Right forelimb (tissue), 1 donor: ENCODE data around the gene ADM.

Experiments used
- DNase-seq: peaks from one replicate; pipeline ENCODE4 v3.0.0-alpha.2; 2018

ADM gene

DNA sequence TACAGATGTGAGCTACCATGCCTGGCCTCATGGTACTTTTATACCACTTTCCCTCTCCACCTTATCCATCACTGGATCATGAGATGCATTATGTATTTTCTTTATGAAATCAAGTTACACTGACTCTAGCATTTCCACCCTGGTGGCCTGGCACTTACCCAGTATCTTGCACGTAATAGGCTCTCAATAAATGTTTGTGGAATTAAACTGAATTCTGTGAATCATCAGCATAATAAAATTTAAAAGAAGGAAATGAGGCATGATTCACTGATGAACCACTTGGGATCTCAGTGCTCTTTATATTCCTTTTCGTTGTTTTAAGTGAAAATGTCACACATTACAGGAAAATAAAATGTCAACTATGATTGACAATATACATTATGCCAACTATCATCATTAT, 25.1 kb downstream of the ADM start:
- DNase-seq: no peak

DNA sequence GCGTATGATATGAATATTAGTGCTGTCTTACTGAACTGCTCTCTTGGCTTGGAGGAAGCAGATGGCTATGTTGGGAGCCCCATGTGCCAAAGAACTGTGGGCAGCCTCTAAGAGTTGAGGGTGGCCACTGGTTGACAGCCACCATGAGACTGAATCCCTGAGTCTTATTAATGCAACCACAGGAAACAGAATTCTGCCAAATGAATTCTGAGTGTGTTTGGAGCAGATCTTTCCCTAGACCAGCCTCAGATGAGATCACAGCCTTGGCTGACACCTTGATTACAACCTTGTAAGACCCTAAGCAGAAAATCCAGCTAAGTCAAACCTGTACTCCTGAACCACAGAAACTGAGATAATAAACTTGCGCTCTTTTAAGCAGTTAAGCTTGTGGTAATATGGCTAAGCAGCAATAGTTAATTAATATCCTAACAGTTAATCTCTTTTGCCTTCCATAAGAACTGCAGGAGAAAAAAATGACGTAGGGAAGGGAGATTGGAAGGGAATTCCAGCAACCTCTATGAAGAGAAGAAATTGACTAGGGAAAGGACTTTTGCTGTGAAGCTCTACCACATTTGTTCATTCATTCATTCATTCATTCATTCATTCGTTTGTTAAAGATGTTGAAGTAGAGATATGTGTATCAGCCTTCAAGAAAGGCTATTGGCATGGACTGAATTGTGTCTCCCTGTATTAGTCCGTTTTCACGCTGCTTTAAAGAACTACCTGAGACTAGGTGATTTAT, 26.8 kb downstream of the ADM start:
- no peak for DNase-seq

DNA sequence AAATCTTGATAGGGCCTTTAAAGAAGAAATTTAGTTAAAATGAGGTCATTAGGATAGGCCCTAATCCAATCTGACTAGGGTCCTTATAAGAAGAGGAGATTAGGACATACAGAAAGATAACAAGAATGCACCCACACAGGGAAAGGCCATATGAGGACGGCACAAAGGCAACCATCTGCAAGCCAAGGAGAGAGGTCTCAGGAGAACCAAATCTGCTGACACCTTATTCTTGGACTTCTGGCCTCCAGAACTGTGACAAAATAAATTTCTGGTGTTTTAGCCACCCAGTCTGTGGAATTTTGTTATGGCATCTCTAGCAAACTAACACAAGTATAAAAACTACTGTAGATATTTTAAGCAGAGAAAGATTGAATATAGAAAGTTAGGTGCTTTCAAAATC, 28.6 kb downstream of the ADM start:
- no peak for DNase-seq

DNA sequence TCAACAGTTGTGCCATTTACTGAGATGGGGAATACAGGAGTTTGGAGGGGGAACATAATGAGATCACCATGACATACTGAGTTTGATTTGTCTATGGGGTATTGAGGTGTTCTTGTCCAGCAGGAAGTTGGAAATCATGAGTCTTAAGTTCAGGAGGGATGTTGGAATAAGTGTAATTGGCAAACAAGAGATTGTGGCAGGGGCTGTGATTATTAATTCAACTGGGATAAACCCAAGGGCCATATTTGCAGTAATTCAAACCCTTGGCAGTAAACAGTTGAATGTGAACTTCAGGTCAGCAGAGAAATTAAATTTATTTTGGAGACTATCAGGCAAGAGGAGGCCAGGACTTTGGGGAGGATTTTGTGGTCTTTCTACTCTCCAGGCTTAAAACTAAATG, 33.4 kb downstream of the ADM start:
- no peak for DNase-seq

DNA sequence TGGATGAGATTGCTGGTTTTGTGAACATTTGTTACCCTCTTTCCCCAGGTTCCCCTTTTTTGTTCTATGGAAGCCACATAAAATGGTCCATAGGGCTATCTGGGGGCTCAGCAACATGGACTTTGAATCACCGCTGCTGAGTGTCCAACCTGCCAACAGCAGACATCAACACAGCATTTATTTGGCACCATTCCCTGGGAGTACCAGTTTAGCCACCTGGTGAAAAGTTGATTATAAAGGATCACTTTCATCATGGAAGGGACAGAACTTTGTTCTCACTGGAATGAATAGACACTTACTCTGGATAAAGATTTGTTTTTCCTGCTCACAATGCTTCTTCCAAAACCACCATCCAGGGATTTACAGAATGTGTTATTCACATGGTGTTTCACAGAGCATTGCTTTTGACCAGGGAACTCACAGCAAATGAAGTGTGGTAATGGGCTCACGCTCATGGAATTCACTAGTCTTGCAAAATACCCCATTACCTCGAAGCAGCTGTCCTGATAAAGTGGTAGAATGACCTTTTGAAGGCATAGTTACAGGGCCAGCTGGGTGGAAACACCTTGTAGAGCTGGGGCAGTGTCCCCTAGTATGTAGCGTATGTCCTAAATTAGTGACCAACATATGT, 43.9 kb downstream of the ADM start:
- DNase-seq: no peak

DNA sequence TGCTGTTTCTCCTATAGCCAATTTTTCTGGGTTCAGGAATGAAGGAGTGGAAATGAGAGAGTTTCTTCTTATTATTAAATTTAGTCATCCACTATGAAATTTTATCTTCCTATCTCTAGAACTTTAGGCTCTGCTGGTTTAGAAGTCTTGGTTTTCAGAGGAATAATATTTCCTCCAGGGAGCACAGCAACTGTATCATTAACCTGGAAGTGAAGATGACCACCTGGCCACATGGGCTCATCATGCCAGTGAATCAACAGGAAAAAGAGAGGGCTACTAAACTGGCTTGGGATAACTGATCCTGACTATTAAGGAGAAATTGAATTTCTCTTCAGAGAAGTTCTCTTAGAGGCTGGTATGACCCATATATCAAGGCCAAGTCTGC, 44.4 kb downstream of the ADM start:
- no peak for DNase-seq

DNA sequence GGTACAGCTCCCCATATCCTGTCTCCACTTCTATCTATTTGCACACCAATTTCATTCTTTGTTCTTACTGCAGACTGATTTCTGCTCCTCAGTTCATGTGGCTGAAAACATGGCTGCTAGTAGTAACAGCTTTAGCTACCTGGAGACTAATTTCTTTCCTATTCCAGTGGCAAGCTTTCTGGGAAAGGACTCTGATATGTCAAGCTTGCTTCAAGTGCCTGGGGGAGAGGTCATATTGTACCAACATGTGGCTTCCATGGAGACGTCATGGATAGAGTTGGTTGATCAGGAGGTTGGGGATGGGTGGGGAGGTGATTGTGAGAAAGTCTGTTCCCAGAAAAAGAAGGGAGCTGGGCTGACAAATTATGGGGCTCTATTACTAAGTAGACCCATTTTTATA, 44.9 kb downstream of the ADM start:
- DNase-seq: no peak

DNA sequence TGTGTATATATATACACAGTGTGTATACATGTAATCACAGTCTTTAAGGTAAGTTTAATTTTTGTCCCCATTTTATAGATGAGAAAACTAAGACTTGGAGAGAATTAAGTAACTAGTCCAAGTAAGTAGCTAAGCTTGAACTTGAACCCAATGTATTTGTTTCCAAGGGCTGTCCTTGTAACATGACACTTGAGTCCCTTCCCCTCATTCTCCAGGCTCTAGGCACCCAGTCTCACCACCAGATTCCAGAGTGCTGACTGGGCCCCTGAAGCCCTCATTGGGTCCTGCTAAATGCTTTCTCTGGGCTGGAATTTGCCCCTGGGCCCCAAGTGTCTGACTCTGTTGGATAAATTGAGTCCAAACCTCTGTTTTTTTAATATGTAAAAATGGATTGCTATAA, 45.5 kb downstream of the ADM start:
- no peak for DNase-seq

DNA sequence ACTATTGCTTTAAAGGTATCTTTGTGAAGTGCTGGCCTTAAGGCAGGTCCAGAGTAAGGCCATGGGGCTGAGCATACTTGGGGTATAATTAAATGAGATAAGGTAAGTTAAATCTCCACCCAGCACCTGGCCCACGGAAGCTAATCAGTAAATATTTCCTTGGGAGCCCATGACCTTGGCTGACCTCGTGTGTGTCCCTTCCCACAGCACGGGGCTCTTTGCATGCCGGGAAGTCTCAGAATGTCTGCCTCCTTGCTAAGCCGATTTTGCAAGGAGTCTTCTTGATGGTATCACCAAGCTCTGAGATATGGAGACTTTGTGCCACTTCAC, 46.5 kb downstream of the ADM start:
- no peak for DNase-seq

DNA sequence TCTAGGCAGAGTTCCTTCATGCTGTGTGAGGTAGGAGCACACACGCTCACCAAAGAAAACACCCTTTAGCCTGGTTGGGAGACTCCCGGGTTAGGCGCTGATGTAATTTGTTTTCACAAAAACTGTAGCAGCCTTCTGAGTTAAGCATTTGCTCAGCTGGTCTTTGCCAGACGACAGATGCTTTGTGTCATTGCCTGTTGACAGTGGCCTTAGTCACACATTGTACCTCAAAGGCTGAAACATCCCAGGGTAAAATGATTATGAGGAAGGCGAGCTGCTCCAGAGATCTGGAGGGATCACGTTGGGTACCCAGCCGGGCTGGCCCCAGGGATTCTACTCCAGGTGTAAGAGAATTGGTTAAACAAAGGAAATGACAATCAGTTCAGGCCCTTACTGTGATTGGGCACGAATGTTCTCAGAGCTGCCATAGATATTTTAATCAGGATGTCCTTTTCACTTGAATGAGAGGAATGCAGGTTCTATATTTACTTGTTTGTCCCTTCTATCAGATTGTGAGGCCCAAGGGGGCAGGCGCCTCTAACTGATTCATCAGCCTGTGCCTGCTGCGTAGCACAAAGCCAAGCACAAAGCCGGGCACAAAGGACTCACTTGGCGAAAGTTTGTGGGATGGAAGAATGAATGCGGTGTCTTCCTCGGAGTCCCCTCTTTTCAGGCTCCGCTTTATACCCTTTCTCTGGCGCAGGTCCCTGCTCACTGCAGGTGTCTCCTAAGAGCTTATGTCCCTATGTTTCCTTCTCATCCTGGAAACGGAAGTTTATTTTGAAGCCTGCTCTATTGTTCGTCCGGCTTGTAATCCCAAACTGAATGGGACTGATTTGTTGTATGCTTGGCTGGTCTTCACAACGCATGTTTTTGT, 47.1 kb downstream of the ADM start:
- no peak for DNase-seq

DNA sequence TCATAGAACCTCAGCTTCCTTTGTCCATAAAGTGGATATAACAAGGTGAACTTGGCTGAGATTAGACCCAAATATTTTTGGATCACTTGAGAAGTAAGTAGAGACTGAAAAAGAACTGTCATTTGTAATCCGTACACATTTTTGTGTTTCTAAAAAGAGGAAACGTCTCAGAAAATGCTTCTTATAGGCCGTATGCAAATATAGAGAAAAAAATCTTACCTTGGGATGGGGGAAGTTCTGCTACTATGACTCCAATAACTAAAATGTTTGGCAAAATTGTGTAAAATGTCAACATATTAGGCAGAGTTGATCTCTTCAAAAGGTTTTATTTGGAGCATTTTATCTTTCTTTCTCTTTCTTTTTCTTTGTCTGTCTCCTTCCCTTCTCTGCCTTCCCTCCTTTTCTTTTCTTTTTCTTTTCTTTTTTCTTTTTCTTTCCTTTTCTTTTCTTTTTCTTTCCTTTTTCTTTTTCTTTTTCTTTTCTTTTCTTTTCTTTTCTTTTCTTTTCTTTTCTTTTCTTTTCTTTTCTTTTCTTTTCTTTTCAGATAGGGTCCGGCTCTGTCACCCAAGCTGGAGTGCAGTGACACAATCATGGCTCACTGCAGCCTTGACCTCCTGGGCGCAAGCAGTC, 48.2 kb downstream of the ADM start:
- DNase-seq: no peak

DNA sequence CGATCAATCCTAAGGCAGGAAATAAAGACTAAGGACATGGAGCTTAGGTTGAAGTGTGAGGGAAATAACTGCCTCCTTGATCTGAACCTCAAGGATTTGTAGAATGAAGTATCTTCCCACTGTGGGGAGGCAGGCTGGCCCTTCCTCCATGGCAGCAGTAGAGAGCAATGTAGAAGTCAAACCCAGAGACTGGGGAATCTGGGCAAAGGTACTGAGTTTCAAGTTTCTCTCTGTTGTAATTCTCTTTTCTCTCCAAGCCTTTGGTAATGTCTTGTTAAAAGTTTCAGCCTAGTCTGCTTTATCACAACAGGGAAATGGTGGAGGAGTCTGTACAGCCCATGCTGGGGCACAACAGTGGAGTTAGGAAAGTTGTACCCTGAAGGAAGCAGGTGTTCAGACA, 49.5 kb downstream of the ADM start:
- DNase-seq: no peak

DNA sequence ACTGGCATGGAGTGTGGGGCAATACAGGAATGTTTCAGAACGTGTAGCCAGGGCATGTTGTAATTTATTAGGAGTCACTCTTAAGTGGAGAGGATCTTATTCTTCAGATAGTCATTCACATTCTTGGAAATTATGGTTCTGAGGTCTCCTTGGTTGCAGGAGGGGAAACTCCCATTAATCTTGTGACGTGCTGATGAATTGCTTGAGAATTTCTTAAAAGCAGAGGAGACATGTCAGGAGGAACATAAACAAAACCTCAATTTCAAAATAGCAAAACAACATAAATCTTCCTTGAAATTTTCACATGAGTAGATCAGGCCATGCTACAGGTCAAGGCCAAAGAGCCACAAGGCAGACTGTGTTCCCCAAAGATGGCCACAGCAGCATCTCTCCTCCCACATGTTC, 50.4 kb downstream of the ADM start:
- DNase-seq: no peak

DNA sequence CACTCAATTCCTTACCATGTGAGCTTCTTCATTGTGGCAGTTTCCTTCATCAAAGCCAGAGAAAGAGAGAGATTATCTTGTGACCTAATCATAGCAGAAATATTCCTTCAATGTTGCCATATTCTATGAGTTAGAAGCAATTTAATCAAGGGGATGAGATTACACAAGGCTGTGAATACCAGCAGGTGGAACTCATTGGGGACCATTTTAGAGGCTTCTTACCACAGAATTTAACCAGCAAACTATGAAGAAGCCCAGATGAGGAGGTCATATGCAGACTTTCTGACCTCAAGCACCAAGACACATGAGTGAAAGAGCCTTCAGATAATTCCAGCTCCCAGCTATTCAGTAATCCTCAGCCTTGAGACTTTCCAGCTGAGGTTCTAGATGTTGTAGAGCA, 51.3 kb downstream of the ADM start:
- DNase-seq: no peak
